Lung (tissue), 12 donors: ENCODE measurements around the gene SENP6. TPM values are rescaled to one million over a fixed set of nuclear protein-coding genes. Genes with fewer than 3 reads are reported as not detected.
"Not testable (repeated sequence)": the region's sequence is repeated elsewhere in the genome, so short reads cannot be mapped to it uniquely, and the experiment has no call there.

Source experiments
- ATAC-seq: fragments of 200-7000 bp; cut with Tn5 transposase; one replicate; pipeline ENCODE4 v1.9.1; 2020; ENCODE audit warnings: moderate number of reproducible peaks; ENCODE audit not compliant: insufficient read depth, low FRiP score
- DNase-seq, 3 donors: peaks; one replicate each; pipeline ENCODE4 v3.0.0-alpha.2; 2013 to 2017
- H3K27ac ChIP-seq, 2 donors: one replicate each; pipeline ENCODE4 v1.5.1; 2013; ENCODE audit warnings: mild to moderate bottlenecking in 2 of 2, moderate library complexity in 2 of 2, control low read depth in 1 of 2, inconsistent platforms in 1 of 2, low read depth in 1 of 2, low read length in 1 of 2
- H3K27me3 ChIP-seq, 3 donors: one replicate each; pipeline ENCODE4 v1.5.1; 2013; ENCODE audit warnings: low read length in 2 of 3; ENCODE audit not compliant: control insufficient read depth in 3 of 3, insufficient read depth in 3 of 3
- H3K36me3 ChIP-seq, 4 donors: one replicate each; pipeline ENCODE4 v1.5.1; 2013; ENCODE audit warnings: low read length in 4 of 4, mild to moderate bottlenecking in 1 of 4, moderate library complexity in 1 of 4; ENCODE audit not compliant: control insufficient read depth in 4 of 4, insufficient read depth in 4 of 4
- H3K4me1 ChIP-seq, 5 donors: one replicate each; pipeline ENCODE4 v1.5.1; 2013; ENCODE audit warnings: low read length in 5 of 5, mild to moderate bottlenecking in 2 of 5, moderate library complexity in 1 of 5; ENCODE audit not compliant: control insufficient read depth in 5 of 5, insufficient read depth in 5 of 5
- H3K4me3 ChIP-seq: one replicate; pipeline ENCODE4 v1.5.1; 2013; ENCODE audit warnings: mild to moderate bottlenecking, control low read depth, moderate library complexity
- H3K9ac ChIP-seq, 2 donors: one replicate each; pipeline ENCODE4 v1.5.1; 2013; ENCODE audit warnings: low read length in 2 of 2, control low read depth in 1 of 2; ENCODE audit not compliant: insufficient read depth in 1 of 2
- H3K9me3 ChIP-seq, 4 donors: one replicate each; pipeline ENCODE4 v1.5.1; 2013; ENCODE audit warnings: low read length in 3 of 4, mild to moderate bottlenecking in 1 of 4, moderate library complexity in 1 of 4; ENCODE audit not compliant: control insufficient read depth in 4 of 4, insufficient read depth in 3 of 4
- WGBS, 2 donors: extraction: QIAGEN DNeasy Blood & Tissue Kit; methylation state at CpG; one replicate each; pipeline ENCODE4 v1.1.7; 2013; 5-methylcytosine and 5-hydroxymethylcytosine counted together
- polyA plus RNA-seq, 2 donors: library from polyadenylated mRNA; stranded (reverse); fragments of 200-250 nt; gene quantifications; one replicate each; pipeline ENCODE4 v1.2.1, GENCODE V29; 2013
- total RNA-seq, 2 donors: library from RNA; depleted of rRNA in 1 of 2; stranded (reverse); fragments of >200 nt in 1 of 2; gene quantifications; one replicate each; pipeline ENCODE4 v1.2.1, GENCODE V29; 2014 to 2021
- TF ChIP-seq, protein P1 (sequence below): IDR thresholded peaks from 2 replicates; pipeline ENCODE4 v1.5.1; 2012; ENCODE audit warnings: mild to moderate bottlenecking; ENCODE audit errors: control extremely low read depth, extremely low read depth
- donor health status: control.
- donor health status: control.
- donor health status: Bipolar disorder and iron deficiency.
- donor health status: healthy.
- donor health status: DM: yes; HTN: yes; CAD: no.

The SENP6 gene
- total and polyA plus RNA-seq, 4 donors = 28.0 to 209 (median 62.8) TPM

DNA sequence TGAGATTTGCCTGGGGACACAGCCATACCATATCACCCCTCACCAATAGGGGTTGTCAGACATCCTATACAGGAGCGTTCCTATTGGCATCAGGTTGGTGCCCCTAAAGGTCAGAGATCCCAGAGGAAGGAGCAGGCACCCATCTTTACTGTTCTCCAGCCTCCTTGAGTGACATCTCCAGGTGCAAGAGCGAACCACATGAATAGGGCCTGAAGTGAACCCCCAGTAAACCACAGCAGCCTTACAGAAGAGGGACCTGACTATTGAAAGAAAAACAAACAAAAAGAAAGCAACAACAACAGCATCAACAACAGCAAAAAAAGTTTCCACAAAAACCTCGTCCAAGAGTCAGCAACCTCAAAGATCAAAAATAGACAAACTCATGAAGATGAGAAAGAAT, 32.7 kb upstream of the SENP6 start:
- Histone ChIP-seq H3K9ac (no peak overlapping the region), H3K27me3 (no peaks in the 10 kb centered on the region), H3K27ac (no peak overlapping the region), H3K4me3 (no peak overlapping the region), H3K36me3 (no peaks in the 10 kb centered on the region), H3K4me1 (no peaks in the 10 kb centered on the region), H3K9me3 (peaks cover 0 to 8% (median 3%) of the 10 kb centered on the region in 4 donors)
- DNase-seq (no peak), ATAC-seq (no peak)
- TF ChIP-seq, protein P1, sequence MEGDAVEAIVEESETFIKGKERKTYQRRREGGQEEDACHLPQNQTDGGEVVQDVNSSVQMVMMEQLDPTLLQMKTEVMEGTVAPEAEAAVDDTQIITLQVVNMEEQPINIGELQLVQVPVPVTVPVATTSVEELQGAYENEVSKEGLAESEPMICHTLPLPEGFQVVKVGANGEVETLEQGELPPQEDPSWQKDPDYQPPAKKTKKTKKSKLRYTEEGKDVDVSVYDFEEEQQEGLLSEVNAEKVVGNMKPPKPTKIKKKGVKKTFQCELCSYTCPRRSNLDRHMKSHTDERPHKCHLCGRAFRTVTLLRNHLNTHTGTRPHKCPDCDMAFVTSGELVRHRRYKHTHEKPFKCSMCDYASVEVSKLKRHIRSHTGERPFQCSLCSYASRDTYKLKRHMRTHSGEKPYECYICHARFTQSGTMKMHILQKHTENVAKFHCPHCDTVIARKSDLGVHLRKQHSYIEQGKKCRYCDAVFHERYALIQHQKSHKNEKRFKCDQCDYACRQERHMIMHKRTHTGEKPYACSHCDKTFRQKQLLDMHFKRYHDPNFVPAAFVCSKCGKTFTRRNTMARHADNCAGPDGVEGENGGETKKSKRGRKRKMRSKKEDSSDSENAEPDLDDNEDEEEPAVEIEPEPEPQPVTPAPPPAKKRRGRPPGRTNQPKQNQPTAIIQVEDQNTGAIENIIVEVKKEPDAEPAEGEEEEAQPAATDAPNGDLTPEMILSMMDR = no peak
- WGBS, 2 donors = 60 to 63% methylated on average over 3 of the region's 3 CpGs

DNA sequence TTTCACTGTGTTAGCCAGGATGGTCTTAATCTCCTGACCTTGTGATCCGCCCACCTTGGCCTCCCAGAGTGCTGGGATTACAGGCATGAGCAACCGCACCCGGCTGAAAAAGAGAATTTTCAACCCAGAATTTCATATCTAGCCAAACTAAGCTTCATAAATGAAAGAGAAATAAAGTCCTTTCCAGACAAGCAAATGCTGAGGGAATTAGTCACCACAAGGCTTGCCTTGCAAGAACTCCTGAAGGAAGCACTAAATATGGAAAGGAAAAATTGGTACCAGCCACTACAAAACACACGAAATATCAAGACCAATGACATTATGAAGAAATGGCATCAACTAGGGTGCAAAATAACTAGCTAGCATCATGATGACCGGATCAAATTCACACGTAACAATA, 31.0 kb upstream of the SENP6 start:
- not testable (repeated sequence) for H3K9ac ChIP-seq, H3K27ac ChIP-seq, H3K27me3 ChIP-seq, DNase-seq, H3K36me3 ChIP-seq, H3K4me1 ChIP-seq, ATAC-seq, H3K9me3 ChIP-seq, H3K4me3 ChIP-seq
- 94 to 97% methylated on average over 6 of the region's 6 CpGs for WGBS, 2 donors

DNA sequence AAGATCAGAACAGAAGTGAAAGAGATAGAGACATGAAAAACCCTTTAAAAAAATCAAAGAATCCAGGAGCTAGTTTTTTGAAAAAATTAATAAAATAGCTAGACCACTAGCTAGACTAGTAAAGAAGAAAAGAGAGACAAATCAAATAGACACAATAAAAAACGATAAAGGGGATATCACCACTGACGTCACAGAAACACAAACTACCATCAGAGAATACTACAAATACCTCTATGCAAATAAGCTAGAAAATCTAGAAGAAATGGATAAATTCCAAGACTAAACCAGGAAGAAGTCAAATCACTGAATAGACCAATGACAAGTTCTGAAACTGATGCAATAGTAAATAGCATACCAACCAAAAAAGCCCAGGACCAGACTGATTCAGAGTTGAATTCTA, 29.6 kb upstream of the SENP6 start:
- Histone ChIP-seq H3K27me3 (no peaks in the 10 kb centered on the region), H3K9ac (no peak overlapping the region), H3K36me3 (no peaks in the 10 kb centered on the region), H3K27ac (no peak overlapping the region), H3K4me1 (no peaks in the 10 kb centered on the region), H3K4me3 (no peak overlapping the region), H3K9me3 (peaks cover 0 to 2% (median 0%) of the 10 kb centered on the region in 4 donors)
- WGBS, 2 donors = 97 to 98% methylated on average over 2 of the region's 2 CpGs
- ATAC-seq (no peak), DNase-seq (no peak)
- TF ChIP-seq, protein P1 = no peak

DNA sequence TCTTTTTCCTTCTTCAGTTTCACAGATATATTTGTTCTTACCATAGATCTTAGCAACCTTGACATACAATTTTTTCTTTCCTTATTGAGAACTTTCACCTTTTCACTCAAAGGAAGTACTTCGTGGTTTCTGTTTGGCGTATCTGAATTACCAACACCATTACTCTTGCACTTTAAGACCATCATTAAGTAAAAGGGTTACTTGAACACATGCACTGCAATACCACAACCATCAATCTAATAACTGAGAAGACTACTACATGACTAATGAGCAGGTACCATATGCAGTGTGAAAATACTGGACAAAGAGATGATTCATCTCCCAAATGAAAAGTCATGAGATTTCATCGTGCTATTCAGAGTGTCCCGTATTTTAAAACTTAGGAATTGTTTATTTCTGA, 21.7 kb upstream of the SENP6 start:
- 65 to 76% methylated on average over 4 of the region's 4 CpGs for WGBS, 2 donors
- Histone ChIP-seq H3K4me1 (no peaks in the 10 kb centered on the region), H3K27ac (no peak overlapping the region), H3K4me3 (no peak overlapping the region), H3K9me3 (no peaks in the 10 kb centered on the region), H3K9ac (no peak overlapping the region), H3K36me3 (no peaks in the 10 kb centered on the region), H3K27me3 (no peaks in the 10 kb centered on the region)
- ATAC-seq (no peak), DNase-seq (no peak)
- TF ChIP-seq, protein P1 = no peak
